ENCODE data around the gene FOXK2.
"Not testable (repeated sequence)": the region's sequence is repeated elsewhere in the genome, so short reads cannot be mapped to it uniquely, and the experiment has no call there.

The FOXK2 gene

DNA sequence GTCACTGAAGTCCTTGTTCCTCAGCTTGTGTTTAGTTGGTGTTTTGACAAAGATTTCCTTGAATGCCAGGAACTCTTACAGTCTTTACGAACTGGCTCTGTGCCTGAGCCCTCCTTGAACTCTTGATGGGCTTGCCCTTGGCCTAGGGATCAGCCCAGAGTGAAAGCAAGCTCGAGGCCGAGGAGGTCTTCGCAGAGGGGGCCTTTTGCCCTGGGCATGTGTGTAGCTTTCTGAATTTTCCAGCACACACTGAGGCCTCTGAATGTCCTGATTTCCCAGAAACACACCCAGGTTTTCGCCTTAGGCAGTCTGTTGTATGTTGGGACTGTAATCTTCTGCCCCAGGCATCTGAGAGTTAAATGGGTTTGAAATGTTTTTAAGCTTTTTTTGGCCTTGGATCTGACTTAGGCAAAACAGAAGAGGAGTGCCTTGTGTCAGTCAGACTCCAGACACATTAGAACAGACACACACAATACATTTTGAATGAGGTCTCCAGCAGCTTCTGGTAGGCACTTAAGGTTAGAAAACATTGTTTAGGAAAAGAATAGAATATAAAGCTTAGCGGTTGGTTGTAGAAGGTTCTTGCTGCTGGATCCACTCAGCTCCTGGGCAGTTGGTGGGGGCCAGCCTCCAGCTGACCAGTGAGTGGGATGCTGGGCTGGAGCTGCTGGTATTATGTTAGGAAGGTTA, 17.1 kb downstream of the FOXK2 start:
- no peak for DNase-seq

DNA sequence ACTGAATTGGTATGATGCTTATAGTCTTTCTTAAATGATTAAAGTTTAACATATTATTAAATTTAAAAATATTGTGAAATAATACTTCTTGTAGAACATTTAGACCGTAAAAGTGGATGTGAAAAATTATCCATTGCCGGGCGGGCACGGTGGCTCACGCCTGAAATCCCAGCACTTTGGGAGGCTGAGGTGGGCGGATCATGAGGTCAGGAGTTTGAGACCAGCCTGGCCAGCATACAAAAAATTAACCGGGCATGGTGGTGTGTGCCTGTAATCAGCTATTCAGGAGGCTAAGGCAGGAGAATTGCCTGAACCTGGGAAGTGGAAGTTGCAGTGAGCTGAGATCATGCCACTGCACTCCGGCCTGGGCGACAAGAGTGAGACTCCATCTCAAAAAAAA, 17.7 kb downstream of the FOXK2 start:
- DNase-seq, result not testable (repeated sequence)

DNA sequence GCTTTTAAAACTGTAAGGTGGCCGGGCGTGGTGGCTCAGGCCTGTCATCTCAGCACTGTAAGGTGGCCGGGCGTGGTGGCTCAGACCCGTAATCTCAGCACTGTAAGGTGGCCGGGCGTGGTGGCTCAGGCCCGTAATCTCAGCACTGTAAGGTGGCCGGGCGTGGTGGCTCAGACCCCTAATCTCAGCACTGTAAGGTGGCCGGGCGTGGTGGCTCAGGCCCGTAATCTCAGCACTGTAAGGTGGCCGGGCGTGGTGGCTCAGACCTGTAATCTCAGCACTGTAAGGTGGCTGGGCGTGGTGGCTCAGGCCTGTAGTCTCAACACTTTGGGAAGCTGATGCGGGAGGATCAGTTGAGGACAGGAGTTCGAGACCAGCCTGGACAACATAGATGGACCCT, 19.5 kb downstream of the FOXK2 start:
- not testable (repeated sequence) for DNase-seq

DNA sequence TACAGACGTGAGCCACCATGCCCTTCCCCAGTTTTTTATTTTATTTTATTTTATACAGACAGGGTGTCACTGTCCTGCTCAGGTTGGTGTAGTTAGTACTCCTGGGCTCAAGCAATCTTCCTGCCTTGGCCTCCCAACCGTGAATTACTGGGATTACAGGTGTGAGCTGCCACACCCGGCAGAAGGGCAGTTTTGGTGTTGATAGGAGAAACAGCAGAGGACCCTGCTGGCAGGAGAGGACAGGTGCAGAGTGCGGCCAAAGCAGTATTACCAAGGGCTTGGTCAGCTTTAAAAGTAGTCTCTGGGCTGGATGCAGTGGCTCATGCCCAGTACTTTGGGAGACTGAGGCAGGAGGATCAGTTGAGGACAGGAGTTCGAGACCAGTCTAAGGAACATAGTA, 22.9 kb downstream of the FOXK2 start:
- DNase-seq, result no peak

DNA sequence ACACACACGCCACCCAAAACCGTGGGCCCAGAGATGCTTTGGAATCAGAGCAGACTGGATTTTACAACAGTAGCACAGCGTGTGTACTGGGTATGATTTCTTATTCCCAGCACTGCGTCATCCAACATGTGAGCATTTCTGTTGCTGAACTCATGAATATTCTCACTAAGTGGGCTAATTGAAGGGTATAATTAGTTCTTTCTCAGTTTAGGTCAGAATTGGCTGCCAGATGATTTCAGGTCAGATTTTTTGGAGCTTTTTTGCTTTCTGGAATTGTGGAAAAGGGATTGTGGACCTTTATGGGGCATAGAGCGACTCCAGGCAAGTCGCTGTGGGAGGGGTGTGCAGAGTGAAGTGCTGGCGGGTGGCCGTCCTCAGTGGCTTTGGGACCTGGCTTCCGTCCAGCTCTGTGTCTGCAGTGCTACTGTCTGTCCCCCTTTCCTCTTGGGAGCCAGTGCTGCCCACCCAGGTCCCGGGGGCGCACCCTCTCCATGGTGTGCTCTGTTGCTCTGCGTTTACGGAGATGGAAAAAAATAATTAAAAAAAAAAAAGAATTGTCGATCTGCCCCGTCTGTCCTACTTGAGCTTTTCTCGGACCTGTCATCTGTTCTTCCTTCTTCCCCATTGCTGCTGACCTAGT, 25.0 kb downstream of the FOXK2 start:
- DNase-seq, result no peak

DNA sequence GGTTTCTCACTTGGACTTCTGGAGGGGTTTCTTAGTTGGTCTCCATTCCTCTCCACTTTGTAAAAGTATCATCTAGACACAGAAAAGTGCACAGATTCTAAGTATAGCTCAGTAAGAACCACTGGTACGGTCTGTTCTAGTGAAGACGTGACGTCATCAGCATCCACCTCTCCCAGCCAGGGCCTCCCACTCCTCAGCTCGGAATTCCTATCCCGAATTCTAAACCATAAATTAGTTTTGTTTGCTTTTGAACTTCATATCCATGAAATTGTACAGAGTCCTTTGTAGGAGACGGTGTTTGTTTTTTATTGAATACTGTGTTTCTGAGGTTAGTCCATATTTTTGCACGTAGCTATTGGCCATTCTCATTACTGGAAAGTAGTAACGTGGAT, 25.5 kb downstream of the FOXK2 start:
- DNase-seq, result no peak

DNA sequence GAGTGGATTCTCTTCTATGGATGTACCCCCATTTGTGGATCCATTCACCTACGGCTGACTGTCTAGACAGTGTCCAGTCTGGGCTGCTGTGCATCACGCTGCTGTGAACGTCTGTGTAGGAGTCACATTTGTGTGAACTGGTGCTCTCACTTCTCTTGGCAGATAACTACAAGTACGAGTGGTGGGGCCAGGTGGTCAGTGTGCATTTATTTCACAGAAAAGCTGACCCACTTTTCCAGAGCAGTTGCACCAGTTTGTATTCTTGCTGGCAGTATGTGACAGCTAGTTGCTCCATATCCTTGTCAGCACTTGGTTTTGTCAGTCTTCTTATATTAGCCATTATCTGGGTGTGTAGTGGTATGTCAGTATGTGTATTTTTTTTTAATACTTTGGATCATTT, 28.4 kb downstream of the FOXK2 start:
- no peak for DNase-seq

DNA sequence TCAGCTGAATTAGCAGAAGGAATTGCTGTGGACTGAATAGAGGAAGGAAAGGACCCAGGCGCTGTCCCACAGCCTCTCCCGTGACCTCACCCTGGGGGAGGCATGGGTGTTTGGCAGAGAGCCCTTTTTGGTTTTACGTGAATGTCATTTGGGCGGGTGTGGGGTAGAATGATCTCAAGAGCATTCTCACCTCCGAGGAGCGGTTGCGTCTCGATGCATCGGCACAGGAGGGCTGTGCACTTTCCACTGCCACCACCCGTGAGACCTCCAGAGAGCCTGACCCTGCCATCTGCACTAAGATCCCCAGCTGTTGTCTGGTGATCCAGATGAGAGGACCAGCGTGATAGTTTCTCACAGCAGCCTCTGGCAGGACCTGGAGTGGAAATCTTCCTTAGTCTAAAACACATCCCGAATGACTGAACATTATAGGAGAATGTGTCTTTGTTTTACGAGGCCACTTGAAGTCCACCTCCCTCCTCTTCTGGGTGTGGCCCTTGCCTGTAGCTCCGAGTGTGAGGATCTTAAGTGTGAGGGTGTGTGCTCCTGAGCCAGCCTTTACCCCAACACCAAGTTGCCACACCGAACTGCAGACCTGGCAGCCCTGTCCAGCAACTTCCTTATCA, 29.3 kb downstream of the FOXK2 start:
- DNase-seq, result no peak

DNA sequence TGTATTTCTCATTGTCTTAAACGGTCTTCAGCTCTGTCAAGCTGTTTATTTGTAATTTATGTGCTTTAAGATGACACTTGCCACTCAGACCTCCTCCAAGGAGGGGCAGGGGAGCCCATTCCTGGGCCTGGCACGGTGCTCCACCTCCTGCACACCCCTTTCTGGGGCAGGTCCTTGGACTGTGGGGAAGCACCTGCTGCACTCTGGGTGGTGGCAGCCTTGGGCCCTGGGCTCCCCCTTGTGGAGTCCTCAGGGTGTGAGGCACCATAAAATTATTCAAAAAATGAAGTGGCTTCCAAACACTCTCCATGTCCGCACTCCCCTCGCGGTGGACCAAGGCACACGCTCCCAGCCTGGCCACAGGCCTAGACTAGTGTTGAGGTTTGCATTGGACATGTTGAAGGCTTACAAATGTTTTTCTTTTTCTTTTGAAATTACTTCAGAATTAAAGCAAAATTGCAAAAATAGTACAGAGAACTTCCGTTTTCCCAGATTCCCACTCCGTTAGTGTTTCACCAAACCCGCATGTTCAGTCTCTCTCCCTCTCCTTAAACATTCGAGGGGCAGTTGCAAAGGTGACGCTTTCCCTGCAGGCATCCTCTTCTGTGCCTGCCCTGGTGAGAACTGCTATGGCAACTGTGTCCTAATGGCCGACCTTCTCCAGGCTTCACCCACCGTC, 32.4 kb downstream of the FOXK2 start:
- peak; percentile 65 for DNase-seq

DNA sequence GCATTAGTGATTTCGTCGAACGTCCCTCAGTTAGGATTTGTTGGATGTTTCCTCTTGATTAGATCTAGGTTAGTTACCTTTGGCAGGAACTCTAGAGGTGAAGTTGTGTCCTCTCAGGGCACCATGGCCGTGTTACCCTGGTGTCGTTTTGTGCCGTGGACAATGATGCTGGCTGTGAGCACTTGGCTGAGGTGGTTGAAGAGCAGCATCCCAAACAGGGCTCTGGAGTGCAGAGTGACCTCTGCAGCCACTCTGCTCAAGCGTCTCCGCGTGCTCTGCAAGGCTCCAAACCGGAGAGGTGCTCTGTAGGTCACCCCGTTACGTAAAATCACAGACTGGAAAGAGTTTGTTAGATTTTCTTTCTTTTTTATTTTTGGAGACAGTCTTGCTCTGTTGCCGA, 33.0 kb downstream of the FOXK2 start:
- no peak for DNase-seq

DNA sequence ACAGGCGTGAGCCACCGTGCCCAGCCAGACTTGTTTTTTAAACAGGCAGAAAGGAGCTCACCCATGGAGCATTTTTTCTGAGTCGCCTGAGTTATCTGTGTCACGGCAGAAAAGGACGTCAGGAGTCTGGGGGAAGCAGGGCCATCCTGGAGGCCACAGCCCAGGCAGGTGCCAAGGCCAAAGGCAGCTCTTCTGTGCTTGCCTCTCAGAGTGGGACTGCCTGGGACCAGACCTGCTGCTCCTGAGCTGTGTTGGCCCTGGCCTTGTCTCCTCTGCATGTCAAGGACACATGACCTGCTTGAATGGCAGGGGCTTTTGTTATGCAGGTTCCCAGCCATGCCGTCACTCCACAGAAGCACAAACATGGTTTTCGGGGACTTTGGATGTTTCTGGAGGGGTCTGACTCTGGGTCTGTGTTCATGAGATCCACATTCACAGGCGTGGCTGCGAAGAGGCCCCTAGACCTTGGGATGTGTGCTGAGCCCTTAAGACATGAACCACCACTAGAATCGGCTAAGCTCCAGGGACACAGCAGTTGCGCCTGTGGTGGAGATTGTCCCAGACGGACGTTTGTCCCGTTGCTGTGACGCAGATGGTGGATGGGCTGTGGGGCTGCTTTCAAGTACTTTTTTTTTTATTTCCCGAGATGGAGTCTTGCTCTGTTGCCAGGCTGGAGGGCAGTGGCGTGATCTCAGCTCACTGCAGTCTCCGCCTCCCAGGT, 33.8 kb downstream of the FOXK2 start:
- DNase-seq, result no peak

DNA sequence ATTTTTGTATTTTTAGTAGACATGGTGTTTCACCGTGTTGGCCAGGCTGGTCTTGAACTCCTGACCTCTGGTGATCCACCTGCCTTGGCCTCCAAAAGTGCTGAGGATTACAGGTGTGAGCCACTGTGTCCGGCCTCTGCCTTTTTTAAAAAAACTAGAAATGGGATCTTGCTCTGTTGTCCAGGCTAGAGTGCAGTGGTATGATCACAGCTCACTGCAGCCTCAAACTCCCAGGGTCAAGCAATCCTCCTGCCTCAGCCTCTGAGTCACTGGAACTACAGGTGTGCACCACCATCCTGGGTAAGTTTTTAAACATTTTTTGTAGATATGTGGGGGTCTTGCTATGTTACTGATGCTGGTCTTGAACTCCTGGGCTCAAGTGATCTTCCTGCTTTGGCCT, 38.0 kb downstream of the FOXK2 start:
- not testable (repeated sequence) for DNase-seq

DNA sequence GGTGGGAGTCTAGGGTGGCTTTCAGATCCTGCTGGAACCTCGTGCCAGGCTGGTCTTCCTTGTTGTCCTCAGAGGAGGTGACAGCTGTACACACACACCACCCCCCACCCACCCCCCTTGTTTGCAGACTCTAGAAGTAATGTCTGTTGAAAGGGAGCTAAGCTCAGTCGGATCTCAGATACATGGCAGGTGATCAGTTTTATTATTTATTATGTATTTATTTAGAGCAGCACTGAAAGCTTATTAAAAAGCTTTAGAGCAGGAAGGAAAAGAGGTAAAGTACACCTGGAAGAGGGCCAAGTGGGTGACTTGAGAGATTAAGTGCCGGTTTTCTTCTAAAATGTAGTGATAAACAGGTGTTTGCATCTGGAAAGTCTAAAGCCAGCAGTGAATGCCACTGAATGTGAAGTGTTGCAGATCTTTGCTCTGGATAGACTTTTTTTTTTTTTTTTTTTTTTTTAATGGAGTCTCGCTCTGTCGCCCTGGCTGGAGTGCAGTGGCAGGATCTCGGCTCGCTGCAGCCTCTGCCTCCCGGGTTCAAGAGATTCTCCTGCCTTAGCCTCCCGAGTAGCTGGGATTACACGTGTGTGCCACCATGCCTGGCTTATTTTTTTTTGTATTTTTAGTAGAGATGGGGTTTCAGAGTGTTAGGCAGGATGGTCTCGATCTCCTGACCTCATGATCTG, 40.2 kb downstream of the FOXK2 start:
- no peak for DNase-seq

DNA sequence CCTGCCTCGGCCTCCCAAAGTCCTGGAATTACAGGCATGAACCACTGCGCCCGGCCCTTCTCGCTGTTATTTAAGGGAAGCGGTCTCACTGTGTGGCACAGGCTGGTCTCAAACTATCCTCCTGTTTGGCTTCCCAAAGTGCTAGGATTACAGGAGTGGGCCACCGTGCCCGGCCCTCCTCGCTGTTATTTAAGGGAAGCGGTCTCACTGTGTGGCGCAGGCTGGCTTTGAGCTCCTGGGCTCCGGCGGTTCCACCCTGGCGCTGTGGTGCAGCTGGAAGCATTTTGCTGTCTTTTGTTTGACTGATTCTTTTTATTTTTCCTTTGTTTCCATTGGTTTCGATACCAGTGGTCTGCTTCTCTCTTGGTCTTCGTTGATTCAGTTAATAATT, 40.7 kb downstream of the FOXK2 start:
- DNase-seq, result no peak

DNA sequence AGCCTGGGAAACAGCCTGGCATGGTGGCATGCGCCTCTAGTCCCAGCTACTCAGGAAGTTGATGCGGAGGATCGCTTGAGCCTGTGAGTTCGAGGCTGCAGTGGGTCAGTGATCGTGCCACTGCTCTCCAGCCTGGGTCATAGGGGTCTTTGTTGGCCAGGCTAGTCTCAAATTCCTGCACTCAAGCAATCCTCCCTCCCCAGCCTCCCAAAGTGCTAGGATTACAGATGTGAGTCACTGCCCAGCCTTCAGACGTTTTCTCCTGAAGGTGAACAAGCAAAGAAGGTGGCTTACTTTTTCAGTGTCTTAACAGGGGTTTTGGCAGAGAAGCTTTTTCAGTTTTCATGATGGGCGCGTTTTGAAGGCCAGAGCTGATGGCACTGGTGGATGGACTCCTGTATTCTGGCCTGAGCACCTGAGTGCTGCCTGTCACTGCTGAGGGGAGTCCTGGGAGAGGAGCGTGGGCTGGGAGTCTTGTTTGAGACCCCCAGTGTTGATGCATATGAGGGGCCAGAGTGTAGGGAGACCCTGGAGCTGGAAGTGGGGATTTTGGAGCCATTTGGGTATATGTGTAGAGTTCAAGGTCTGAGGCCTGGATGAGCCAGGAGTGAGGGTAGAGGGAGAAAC, 41.4 kb downstream of the FOXK2 start:
- DNase-seq, result no peak

DNA sequence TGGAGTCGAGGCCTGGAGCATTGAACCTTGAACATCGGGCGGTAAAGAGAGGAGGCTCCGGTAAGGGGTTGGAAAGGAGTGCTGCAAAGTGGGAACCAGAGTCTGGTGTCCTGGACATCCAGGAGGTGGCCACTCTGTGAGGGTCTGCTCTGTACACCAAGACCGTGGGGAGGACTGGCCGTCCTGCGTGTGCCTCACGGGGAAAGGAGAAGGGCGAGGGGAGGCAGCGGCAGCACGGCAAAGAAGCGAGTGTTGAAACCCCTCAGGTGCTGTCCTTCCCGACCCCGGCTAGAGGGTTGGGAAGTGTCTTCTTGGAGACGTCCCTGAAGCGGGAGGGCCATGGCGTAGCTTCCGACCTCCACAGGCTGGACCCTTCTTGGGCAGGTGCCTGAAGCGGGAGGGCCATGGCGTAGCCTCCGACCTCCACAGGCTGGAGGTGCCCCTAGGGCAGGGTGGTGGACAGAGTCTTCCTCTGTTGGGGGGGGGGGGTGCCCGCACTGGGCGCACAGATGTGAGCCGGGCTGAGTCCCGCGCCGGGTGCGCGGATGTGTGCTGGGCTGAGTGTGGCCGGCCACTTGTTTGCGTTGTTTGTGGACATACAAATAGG, 42.0 kb downstream of the FOXK2 start:
- DNase-seq, result no peak

DNA sequence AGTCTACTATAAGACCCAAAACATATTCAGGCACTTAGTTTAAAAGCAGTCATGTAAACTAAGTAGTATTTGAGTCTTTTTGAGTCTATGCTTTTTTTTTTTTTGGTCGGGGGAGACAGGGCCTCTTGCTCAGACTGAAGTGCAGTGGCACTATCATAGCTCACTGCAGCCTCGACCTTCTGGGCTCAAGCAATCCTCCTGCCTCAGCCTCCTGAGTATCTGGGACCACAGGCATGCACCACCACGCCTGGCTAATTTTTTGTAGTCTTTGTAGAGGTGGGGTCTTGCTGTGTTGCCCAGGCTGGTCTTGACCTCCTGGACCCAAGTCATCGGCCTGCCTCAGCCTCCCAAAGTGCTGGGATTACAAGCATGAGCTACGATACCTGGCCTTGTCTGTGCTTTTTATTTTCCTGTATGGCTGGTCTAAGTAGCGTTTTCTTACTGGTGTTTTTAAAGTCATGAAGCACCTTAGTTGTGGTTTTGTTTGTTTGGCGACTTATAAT, 43.2 kb downstream of the FOXK2 start:
- DNase-seq, result not testable (repeated sequence)

DNA sequence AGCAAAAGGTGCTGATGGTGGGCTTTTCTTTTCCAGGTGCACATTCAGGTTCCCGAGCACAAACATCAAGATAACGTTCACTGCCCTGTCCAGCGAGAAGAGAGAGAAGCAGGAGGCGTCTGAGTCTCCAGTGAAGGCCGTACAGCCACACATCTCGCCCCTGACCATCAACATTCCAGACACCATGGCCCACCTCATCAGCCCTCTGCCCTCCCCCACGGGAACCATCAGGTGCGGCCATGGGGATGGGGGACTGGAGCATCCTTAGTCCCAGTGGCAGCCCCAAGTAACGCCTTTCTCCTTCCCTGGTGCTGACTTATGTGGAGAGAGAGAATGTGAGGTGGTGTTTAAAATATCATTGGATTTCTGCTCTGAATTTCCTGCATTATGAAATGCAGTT, 43.8 kb downstream of the FOXK2 start:
- DNase-seq, result no peak

DNA sequence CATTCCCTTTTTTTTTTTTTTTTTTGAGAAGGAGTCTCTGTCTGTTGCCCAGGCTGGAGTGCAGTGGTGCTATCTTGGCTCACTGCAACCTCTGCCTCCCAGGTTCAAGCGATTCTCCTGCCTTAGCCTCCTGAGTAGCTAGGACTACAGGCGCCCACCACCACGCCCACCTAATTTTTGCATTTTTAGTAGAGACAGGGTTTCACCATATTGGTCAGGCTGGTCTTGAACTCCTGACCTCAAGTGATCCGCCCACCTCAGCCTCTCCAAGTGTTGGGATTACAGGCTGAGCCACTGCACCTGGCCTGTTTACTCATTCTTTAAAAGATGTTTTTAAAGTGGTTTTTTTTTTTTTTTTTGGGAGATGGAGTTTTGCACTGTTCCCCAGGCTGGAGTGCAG, 44.2 kb downstream of the FOXK2 start:
- DNase-seq, result not testable (repeated sequence)

DNA sequence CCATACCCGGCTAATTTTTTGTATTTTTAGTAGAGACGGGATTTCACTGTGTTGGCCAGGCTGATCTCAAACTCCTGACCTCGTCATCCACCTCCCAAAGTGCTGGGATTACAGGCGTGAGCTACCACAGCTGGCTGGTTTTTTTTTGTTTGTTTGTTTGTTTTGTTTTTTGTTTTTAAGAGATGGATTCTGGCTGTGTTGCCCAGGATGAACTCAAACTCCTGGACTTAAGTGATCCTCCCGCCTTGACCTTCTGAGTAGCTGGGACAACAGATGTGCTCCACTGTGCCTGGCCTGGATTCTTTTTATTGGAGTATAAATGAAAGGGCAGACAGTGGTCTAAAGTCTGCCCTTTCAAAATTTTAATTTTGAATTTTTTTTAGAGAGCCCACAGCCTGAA, 44.7 kb downstream of the FOXK2 start:
- DNase-seq, result no peak

DNA sequence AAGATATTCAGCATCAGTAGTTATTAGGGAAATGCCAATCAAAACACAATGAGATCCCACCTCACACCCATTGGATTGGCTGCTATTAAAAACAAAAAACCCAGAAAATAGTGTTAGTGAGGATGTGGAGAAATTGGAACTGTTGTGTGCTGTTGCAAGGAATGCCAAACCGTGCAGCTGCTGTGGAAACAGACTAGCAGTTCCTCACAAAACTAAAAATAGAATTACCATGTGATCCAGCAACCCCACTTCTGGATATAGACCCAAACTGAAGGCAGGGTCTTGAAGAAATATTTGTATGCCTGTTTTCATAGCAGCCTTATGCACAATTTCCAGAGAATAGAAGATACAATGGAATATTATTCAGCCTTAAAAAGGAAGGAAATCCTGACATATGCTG, 46.0 kb downstream of the FOXK2 start:
- no peak for DNase-seq
